Trophoblast cell (in vitro differentiated cells and primary cell): ENCODE data around the gene PTCH2.

Source experiments
- DNase-seq, 2 donors: peaks; one replicate each; pipeline ENCODE4 v3.0.0-alpha.2; 2016
- H2AFZ ChIP-seq: 2 replicates; pipeline ENCODE4 v1.6.1; 2013; ENCODE audit warnings: low read length, moderate library complexity, mild to moderate bottlenecking; ENCODE audit not compliant: insufficient read depth, poor library complexity
- H2AK5ac ChIP-seq: 2 replicates; pipeline ENCODE4 v1.6.1; 2013; ENCODE audit warnings: mild to moderate bottlenecking, low read length
- H2BK120ac ChIP-seq: 2 replicates; pipeline ENCODE4 v1.6.1; 2013; ENCODE audit warnings: low read length, mild to moderate bottlenecking, moderate library complexity; ENCODE audit not compliant: insufficient read depth, poor library complexity
- H2BK12ac ChIP-seq: 2 replicates; pipeline ENCODE4 v1.6.1; 2013; ENCODE audit warnings: mild to moderate bottlenecking, low read length, moderate library complexity
- H2BK5ac ChIP-seq: 2 replicates; pipeline ENCODE4 v1.6.1; 2013; ENCODE audit warnings: low read length, low read depth, moderate library complexity, mild to moderate bottlenecking; ENCODE audit not compliant: poor library complexity
- H3K14ac ChIP-seq: 2 replicates; pipeline ENCODE4 v1.6.1; 2013; ENCODE audit warnings: mild to moderate bottlenecking, low read length
- H3K18ac ChIP-seq: 2 replicates; pipeline ENCODE4 v1.6.1; 2013; ENCODE audit warnings: mild to moderate bottlenecking, low read length
- H3K23ac ChIP-seq: 2 replicates; pipeline ENCODE4 v1.6.1; 2013; ENCODE audit warnings: low read length
- H3K27ac ChIP-seq: 2 replicates; pipeline ENCODE4 v1.5.1; 2013; ENCODE audit warnings: low read depth, mild to moderate bottlenecking, inconsistent platforms, low read length, moderate library complexity
- H3K27me3 ChIP-seq: 2 replicates; pipeline ENCODE4 v1.6.1; 2013; ENCODE audit warnings: inconsistent platforms, mild to moderate bottlenecking, low read length, moderate library complexity; ENCODE audit not compliant: insufficient read depth
- H3K36me3 ChIP-seq, 2 experiments: 1 replicate in 1 of 2; 2 replicates in 1 of 2; pipeline ENCODE4 v1.6.1; 2013; ENCODE audit warnings: low read length in 2 of 2, mild to moderate bottlenecking in 2 of 2, moderate library complexity in 1 of 2; ENCODE audit not compliant: insufficient read depth in 2 of 2, control insufficient read depth in 1 of 2
- H3K4ac ChIP-seq: 2 replicates; pipeline ENCODE4 v1.6.1; 2013; ENCODE audit warnings: low read depth, mild to moderate bottlenecking, low read length, moderate library complexity
- H3K4me1 ChIP-seq, 2 experiments: 1 replicate in 1 of 2; 2 replicates in 1 of 2; pipeline ENCODE4 v1.6.1; 2013; ENCODE audit warnings: low read length in 2 of 2, mild to moderate bottlenecking in 2 of 2, moderate library complexity in 1 of 2; ENCODE audit not compliant: insufficient read depth in 2 of 2, control insufficient read depth in 1 of 2
- H3K4me2 ChIP-seq: 2 replicates; pipeline ENCODE4 v1.6.1; 2013; ENCODE audit warnings: inconsistent platforms, mild to moderate bottlenecking, low read length, moderate library complexity
- H3K4me3 ChIP-seq: 2 replicates; pipeline ENCODE4 v1.5.1; 2013; ENCODE audit warnings: mild to moderate bottlenecking, low read depth, low read length, inconsistent platforms
- H3K79me1 ChIP-seq: one replicate; pipeline ENCODE4 v1.6.1; 2013; ENCODE audit warnings: low read length
- H3K79me2 ChIP-seq: 2 replicates; pipeline ENCODE4 v1.6.1; 2013; ENCODE audit warnings: low read length, mild to moderate bottlenecking; ENCODE audit not compliant: control insufficient read depth, insufficient read depth, poor library complexity
- H3K9ac ChIP-seq: 2 replicates; pipeline ENCODE4 v1.6.1; 2013; ENCODE audit warnings: mild to moderate bottlenecking, low read length
- H3K9me3 ChIP-seq: 2 replicates; pipeline ENCODE4 v1.6.1; 2013; ENCODE audit warnings: low read depth, mild to moderate bottlenecking, control low read depth, inconsistent platforms, low read length; ENCODE audit not compliant: insufficient read depth
- H4K12ac ChIP-seq: 2 replicates; pipeline ENCODE4 v1.6.1; 2013; ENCODE audit warnings: low read depth, mild to moderate bottlenecking, low read length, moderate library complexity
- H4K8ac ChIP-seq: 2 replicates; pipeline ENCODE4 v1.6.1; 2013; ENCODE audit warnings: low read depth, mild to moderate bottlenecking, low read length, moderate library complexity
- H4K91ac ChIP-seq: one replicate; pipeline ENCODE4 v1.6.1; 2013; ENCODE audit warnings: low read depth, mild to moderate bottlenecking, low read length, moderate library complexity
- WGBS: extraction: QIAGEN DNeasy Blood & Tissue Kit; methylation state at CpG from one replicate; pipeline ENCODE4 v1.1.7; 2013; ENCODE audit warnings: missing lambda C conversion rate; ENCODE audit not compliant: insufficient read length, insufficient coverage; ENCODE audit errors: extremely low coverage; 5-methylcytosine and 5-hydroxymethylcytosine counted together

Gene PTCH2

DNA sequence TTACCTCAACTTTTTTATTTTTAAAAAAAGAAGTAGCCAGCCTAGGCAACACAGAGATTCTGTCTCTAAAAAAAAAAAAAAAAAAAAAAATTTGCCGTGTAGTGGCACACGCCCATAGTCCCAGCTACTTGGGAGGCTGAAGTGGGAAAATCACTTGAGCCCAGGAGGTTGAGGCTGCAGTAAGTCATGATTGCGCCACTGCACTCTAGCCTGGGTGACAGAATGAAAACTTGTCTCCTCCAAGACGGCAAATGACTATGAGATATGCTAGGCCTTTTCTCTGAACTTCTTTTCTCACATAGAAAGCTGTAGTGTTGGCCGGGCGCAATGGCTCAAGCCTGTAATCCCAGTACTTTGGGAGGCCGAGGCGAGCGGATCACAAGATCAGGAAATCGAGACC lies 24.7 kb upstream of the PTCH2 start:
- no peak overlapping the region for H2BK5ac ChIP-seq
- no CpG with 5 or more reads among the region's 10 CpGs for WGBS
- no peak overlapping the region for H3K14ac ChIP-seq
- H3K27ac ChIP-seq: no peak overlapping the region
- H3K9ac ChIP-seq: no peak overlapping the region
- peaks cover 0 to 1% of the 10 kb centered on the region in 2 experiments for H3K36me3 ChIP-seq
- no peak overlapping the region for H3K4me2 ChIP-seq
- H2AK5ac ChIP-seq: no peak overlapping the region
- H2BK120ac ChIP-seq: no peak overlapping the region
- H3K79me1 ChIP-seq: no peaks in the 10 kb centered on the region
- no peak overlapping the region for H2AFZ ChIP-seq
- H4K12ac ChIP-seq: no peak overlapping the region
- no peak overlapping the region for H3K18ac ChIP-seq
- H4K91ac ChIP-seq: no peak overlapping the region
- no peaks in the 10 kb centered on the region for H3K79me2 ChIP-seq
- no peak overlapping the region for H3K4me3 ChIP-seq
- no peak overlapping the region for H3K4ac ChIP-seq
- H3K4me1 ChIP-seq: peaks cover 0 to 4% of the 10 kb centered on the region in 2 experiments
- DNase-seq: no peak
- no peak overlapping the region for H2BK12ac ChIP-seq
- no peaks in the 10 kb centered on the region for H3K9me3 ChIP-seq
- no peaks in the 10 kb centered on the region for H3K27me3 ChIP-seq
- no peak overlapping the region for H4K8ac ChIP-seq
- no peak overlapping the region for H3K23ac ChIP-seq

DNA sequence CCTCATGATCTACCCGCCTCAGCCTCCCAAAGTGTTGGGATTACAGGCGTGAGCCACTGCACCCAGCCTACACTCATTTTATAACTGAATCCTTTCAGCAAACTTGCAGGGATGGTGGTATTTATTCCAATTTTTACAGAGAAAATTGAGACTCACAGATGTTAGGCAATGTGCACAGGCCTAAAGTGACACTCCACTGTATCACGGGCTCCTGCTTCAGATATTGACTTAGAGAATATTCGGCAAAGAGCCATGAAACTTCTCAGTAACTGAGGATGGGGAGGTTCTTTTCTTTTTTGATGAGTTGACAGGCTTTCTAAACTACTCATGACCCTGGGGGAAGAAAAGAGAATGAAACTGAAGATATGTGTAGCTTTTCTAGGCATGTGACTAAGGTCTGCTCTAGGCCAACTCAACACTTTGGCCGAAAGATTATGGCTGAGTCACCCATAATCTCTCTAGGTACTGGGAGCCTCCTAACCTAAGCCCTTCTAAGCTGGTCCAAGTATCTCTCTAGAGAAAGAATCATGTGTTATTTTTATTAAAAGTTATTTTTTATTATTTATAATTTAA lies 19.9 kb upstream of the PTCH2 start:
- Histone ChIP-seq H3K4me1 (no peaks in the 10 kb centered on the region), H3K79me1 (no peaks in the 10 kb centered on the region), H3K9me3 (no peaks in the 10 kb centered on the region), H2BK120ac (no peak overlapping the region), H3K4ac (no peak overlapping the region), H3K27me3 (no peaks in the 10 kb centered on the region), H3K9ac (no peak overlapping the region), H2AK5ac (no peak overlapping the region), H3K79me2 (no peaks in the 10 kb centered on the region), H3K18ac (no peak overlapping the region), H4K8ac (no peak overlapping the region), H3K23ac (no peak overlapping the region), H2BK5ac (no peak overlapping the region), H3K36me3 (peaks cover 0 to 4% of the 10 kb centered on the region in 2 experiments), H3K27ac (no peak overlapping the region), H3K4me2 (no peak overlapping the region), H3K4me3 (no peak overlapping the region), H4K91ac (no peak overlapping the region), H2AFZ (no peak overlapping the region), H2BK12ac (no peak overlapping the region), H4K12ac (no peak overlapping the region), H3K14ac (no peak overlapping the region)
- peak in 1 of 2 donors; percentile 28 for DNase-seq
- no CpG with 5 or more reads among the region's 5 CpGs for WGBS

DNA sequence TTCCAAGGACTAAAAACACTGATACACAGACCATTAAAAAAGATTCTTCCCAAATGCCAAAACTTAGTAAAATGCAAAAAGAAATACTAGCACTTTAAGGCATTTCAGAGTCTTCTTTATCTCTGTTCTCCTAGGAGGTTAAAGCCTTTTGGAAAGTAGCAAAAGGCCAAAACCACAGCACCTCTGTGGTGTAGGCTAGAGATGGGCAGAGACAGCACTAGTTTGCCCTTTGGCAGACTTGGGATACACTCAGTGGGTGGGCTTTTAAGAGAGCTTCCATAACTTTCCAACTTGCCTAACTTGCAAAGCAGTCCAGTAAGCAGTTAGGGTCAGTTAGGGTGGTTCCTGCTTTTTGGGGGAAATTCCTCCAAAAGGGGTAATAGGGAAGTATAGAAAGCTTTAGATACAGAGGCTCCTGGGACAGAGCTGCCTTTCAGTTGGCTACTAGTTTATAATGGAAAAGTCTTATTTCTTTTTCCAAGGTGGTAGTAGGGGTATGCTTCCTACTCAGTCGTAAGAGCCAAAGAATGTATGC lies 17.9 kb upstream of the PTCH2 start:
- Histone ChIP-seq H2AK5ac (no peak overlapping the region), H3K23ac (no peak overlapping the region), H3K4me2 (no peak overlapping the region)

DNA sequence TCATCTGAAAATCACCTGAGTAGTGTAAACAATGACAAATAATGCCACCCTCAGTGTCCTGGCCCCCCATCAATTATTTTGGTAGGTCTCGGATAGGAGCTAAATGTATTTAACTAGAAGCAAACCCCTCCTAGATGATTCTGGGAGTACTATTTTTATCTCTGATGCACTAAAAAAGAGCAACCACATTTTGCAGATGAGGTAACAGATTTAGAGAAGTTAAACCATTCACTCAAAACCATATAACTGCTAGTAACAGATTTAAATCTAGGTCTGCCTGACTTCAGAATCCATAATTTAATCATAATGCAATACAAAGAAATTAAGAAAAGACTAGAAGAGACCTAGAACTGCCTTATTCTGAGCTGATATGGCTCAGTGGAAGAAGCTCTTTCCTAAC lies 17.3 kb upstream of the PTCH2 start:
- Histone ChIP-seq H3K9me3 (no peaks in the 10 kb centered on the region), H3K36me3 (peaks cover 0 to 3% of the 10 kb centered on the region in 2 experiments), H4K12ac (no peak overlapping the region), H4K91ac (no peak overlapping the region), H2BK12ac (no peak overlapping the region), H3K79me2 (no peaks in the 10 kb centered on the region), H3K27me3 (no peaks in the 10 kb centered on the region), H3K4me1 (no peaks in the 10 kb centered on the region), H3K4ac (no peak overlapping the region), H3K18ac (no peak overlapping the region), H4K8ac (no peak overlapping the region), H2AFZ (no peak overlapping the region), H2AK5ac (no peak overlapping the region), H3K79me1 (no peaks in the 10 kb centered on the region), H2BK5ac (no peak overlapping the region), H3K9ac (no peak overlapping the region), H3K14ac (no peak overlapping the region), H3K4me3 (no peak overlapping the region), H2BK120ac (no peak overlapping the region), H3K23ac (no peak overlapping the region), H3K27ac (no peak overlapping the region), H3K4me2 (no peak overlapping the region)
- no CpG with 5 or more reads among the region's 1 CpG for WGBS
- no peak for DNase-seq

More for the DNA sequence above, 17.9 kb upstream of the PTCH2 start:
- no peak for DNase-seq
- Histone ChIP-seq H3K4me3 (no peak overlapping the region), H3K36me3 (peaks cover 0 to 3% of the 10 kb centered on the region in 2 experiments), H4K12ac (no peak overlapping the region), H4K8ac (no peak overlapping the region), H2BK5ac (no peak overlapping the region), H3K9ac (no peak overlapping the region), H3K14ac (no peak overlapping the region), H3K9me3 (no peaks in the 10 kb centered on the region), H4K91ac (no peak overlapping the region), H2BK12ac (no peak overlapping the region), H3K79me1 (no peaks in the 10 kb centered on the region), H3K79me2 (no peaks in the 10 kb centered on the region), H3K27me3 (no peaks in the 10 kb centered on the region), H3K18ac (no peak overlapping the region), H2BK120ac (no peak overlapping the region), H3K4ac (no peak overlapping the region), H2AFZ (no peak overlapping the region), H3K4me1 (no peaks in the 10 kb centered on the region), H3K27ac (no peak overlapping the region)
- no CpG with 5 or more reads among the region's 1 CpG for WGBS
